A549 (cell line): Measurements from ENCODE around the gene MRTO4. TPM values are rescaled to one million over a fixed set of nuclear protein-coding genes. Genes with fewer than 3 reads are reported as not detected.
"Not testable (repeated sequence)": the region's sequence is repeated elsewhere in the genome, so short reads cannot be mapped to it uniquely, and the experiment has no call there.

Experiments used
- ATAC-seq, 2 experiments: fragments of 200-7000 bp in 1 of 2; fragments of >200 bp in 1 of 2; cut with Nextera tagmentation in 1 of 2; cut with Tn5 transposase in 1 of 2; 3 replicates each; pipeline versions ENCODE4 v1.8.0 to v1.9.1; 2018 to 2020; ENCODE audit warnings: mild to moderate bottlenecking in 1 of 2, moderate library complexity in 1 of 2
- CTCF ChIA-PET: fragments of 300-600 bp; sonication (Branson Sonifier 250); formaldehyde crosslinking; extraction: SDS; loops from one replicate; lab custom pipeline; 2021; ENCODE audit warnings: antibody characterized with exemption, inconsistent platforms; lab: Yijun Ruan, JAX
- POLR2A ChIA-PET: fragments of 350-600 bp; formaldehyde crosslinking; extraction: SDS; loops from one replicate; lab custom pipeline; 2021; ENCODE audit warnings: antibody characterized with exemption, inconsistent platforms; lab: Yijun Ruan, JAX
- DNase-seq, 2 experiments: peaks; one replicate each; pipeline versions ENCODE4 v3.0.0 to v3.0.0-alpha.2; 2011 to 2016; ENCODE audit warnings: low read depth in 1 of 2, low spot score in 1 of 2
- FAIRE-seq: peaks from 2 replicates; lab custom pipeline; 2011; peaks lifted over from hg19 to GRCh38; lab: Jason Lieb, UNC
- H3K27ac ChIP-seq, 2 experiments: fragments of >200 bp; sonication (Bioruptor Twin); formaldehyde crosslinking; 3 replicates each; pipeline ENCODE4 v1.5.1; 2016 to 2017
- H3K4me1 ChIP-seq: fragments of >200 bp; sonication (Bioruptor Twin); formaldehyde crosslinking; 3 replicates; pipeline ENCODE4 v1.6.1; 2016
- H3K4me2 ChIP-seq: fragments of >200 bp; sonication (Bioruptor Twin); formaldehyde crosslinking; 3 replicates; pipeline ENCODE4 v1.6.1; 2016
- H3K4me3 ChIP-seq: fragments of >200 bp; sonication (Bioruptor Twin); formaldehyde crosslinking; 3 replicates; pipeline ENCODE4 v1.5.1; 2016
- H3K9me3 ChIP-seq: fragments of >200 bp; sonication (Bioruptor Twin); formaldehyde crosslinking; 3 replicates; pipeline ENCODE4 v1.6.1; 2016
- ATOH8 ChIP-seq: fragments of 250-450 bp; sonication (Bioruptor Pico); IDR thresholded peaks from 2 replicates; pipeline ENCODE4 v1.5.0; 2020; ENCODE audit warnings: low read depth, mild to moderate bottlenecking, moderate library complexity
- CEBPB ChIP-seq, 2 experiments: fragments of >200 bp in 1 of 2; sonication (Bioruptor Twin) in 1 of 2; formaldehyde crosslinking in 1 of 2; IDR thresholded peaks; 2 replicates each; pipeline ENCODE4 v1.6.1; 2012 to 2016
- CHD2 ChIP-seq: fragments of 150-350 bp; IDR thresholded peaks from 2 replicates; pipeline ENCODE4 v1.6.1; 2014; ENCODE audit warnings: low read length; ENCODE audit not compliant: partially characterized antibody
- CHD4 ChIP-seq: fragments of 200-600 bp; sonication (generic); IDR thresholded peaks from 2 replicates; pipeline ENCODE4 v1.6.1; 2016; ENCODE audit warnings: antibody characterized with exemption, mild to moderate bottlenecking, borderline replicate concordance
- EHF ChIP-seq: fragments of 250-450 bp; sonication (Bioruptor Pico); IDR thresholded peaks from 2 replicates; pipeline ENCODE4 v1.5.0; 2020; ENCODE audit warnings: mild to moderate bottlenecking
- FOSL2 ChIP-seq, 2 experiments: fragments of 450-650 bp in 1 of 2; fragments of >200 bp in 1 of 2; sonication (Bioruptor Twin) in 1 of 2; formaldehyde crosslinking; IDR thresholded peaks; 2 replicates each; pipeline versions ENCODE4 v1.5.0 to v1.6.1; 2016 to 2020; ENCODE audit warnings: mild to moderate bottlenecking in 1 of 2, moderate library complexity in 1 of 2
- GATA3 ChIP-seq: IDR thresholded peaks from 2 replicates; pipeline ENCODE4 v1.6.1; 2012; ENCODE audit warnings: borderline replicate concordance
- JUNB ChIP-seq: fragments of >200 bp; sonication (Bioruptor Twin); formaldehyde crosslinking; IDR thresholded peaks from 2 replicates; pipeline ENCODE4 v1.6.1; 2016
- KDM5A ChIP-seq: fragments of 200-600 bp; sonication (generic); IDR thresholded peaks from 2 replicates; pipeline ENCODE4 v1.6.1; 2016; ENCODE audit warnings: antibody characterized with exemption, mild to moderate bottlenecking
- NPAS2 ChIP-seq: fragments of 250-450 bp; sonication (Bioruptor Pico); IDR thresholded peaks from 2 replicates; pipeline ENCODE4 v1.8.0; 2022; ENCODE audit warnings: mild to moderate bottlenecking, moderate library complexity, borderline replicate concordance
- POLR2AphosphoS2 ChIP-seq: conservative IDR thresholded peaks from 2 replicates; pipeline ENCODE4 v1.6.1; 2012; ENCODE audit warnings: low read length, improper control_type of control experiment, inconsistent platforms
- RAD21 ChIP-seq, 2 experiments: fragments of >200 bp in 1 of 2; sonication (Bioruptor Twin) in 1 of 2; formaldehyde crosslinking in 1 of 2; IDR thresholded peaks in 1 of 2; conservative IDR thresholded peaks in 1 of 2; 2 replicates in 1 of 2; 3 replicates in 1 of 2; pipeline ENCODE4 v1.6.1; 2012 to 2018; ENCODE audit warnings: inconsistent platforms in 1 of 2
- RARB ChIP-seq: fragments of 250-450 bp; sonication (Bioruptor Pico); IDR thresholded peaks from 2 replicates; pipeline ENCODE4 v1.8.0; 2021; ENCODE audit warnings: mild to moderate bottlenecking, moderate library complexity
- RNF2 ChIP-seq: fragments of 200-600 bp; sonication (generic); IDR thresholded peaks from 2 replicates; pipeline ENCODE4 v1.6.1; 2016; ENCODE audit warnings: low read depth, mild to moderate bottlenecking, antibody characterized with exemption, moderate library complexity, borderline replicate concordance
- SMC3 ChIP-seq: fragments of >200 bp; sonication (Bioruptor Twin); formaldehyde crosslinking; IDR thresholded peaks from 3 replicates; pipeline ENCODE4 v1.6.1; 2018; ENCODE audit warnings: inconsistent platforms
- ZNF302 ChIP-seq: fragments of 250-450 bp; sonication (Bioruptor Pico); IDR thresholded peaks from 2 replicates; pipeline ENCODE4 v1.9.0; 2021; ENCODE audit warnings: inconsistent platforms, mild to moderate bottlenecking, moderate library complexity
- WGBS: methylation state at CpG from one replicate; pipeline ENCODE4 v1.1.6; 2017; ENCODE audit errors: missing lambda C conversion rate; 5-methylcytosine and 5-hydroxymethylcytosine counted together
- polyA plus RNA-seq, 4 experiments: library from polyadenylated mRNA; depleted of rRNA in 3 of 4; stranded (reverse); fragments of >200 nt; fragmentation: RNase III in 1 of 4; extraction: RNeasy Plus Mini Kit Qiagen cat#74134 plus additional on column Dnase treatment in 1 of 4; gene quantifications; 2 replicates in 3 of 4; 3 replicates in 1 of 4; pipeline ENCODE4 v1.2.3, GENCODE V29; 2011 to 2017
- TF ChIP-seq, protein P1 (sequence below): IDR thresholded peaks from 2 replicates; pipeline ENCODE4 v1.6.1; 2012
- TF ChIP-seq, protein P2 (sequence below): fragments of 200-600 bp; sonication (generic); IDR thresholded peaks from 2 replicates; pipeline ENCODE4 v1.6.1; 2016; ENCODE audit warnings: antibody characterized with exemption, mild to moderate bottlenecking, moderate library complexity
- TF ChIP-seq, protein P3 (sequence below): fragments of >200 bp; sonication (Bioruptor Twin); formaldehyde crosslinking; IDR thresholded peaks from 3 replicates; pipeline ENCODE4 v1.6.1; 2016
- TF ChIP-seq, protein P4 (sequence below): fragments of 450-650 bp; IDR thresholded peaks from 2 replicates; pipeline ENCODE4 v1.6.1; 2014; ENCODE audit warnings: antibody characterized with exemption

MRTO4 gene
- polyA plus RNA-seq, 2 of the 4 experiments (the other 2 are of a cell fraction), result 61.7 to 66.4 TPM

- no peak for TF ChIP-seq SMC3
- TF ChIP-seq CHD4, result no peak
Measured at GRCh38 chr1:19255288-19255687, 3.7 kb downstream of the MRTO4 start (continued).

GRCh38 chr1:19256301-19256700, 4.7 kb downstream of the MRTO4 start:
- FAIRE-seq, ATAC-seq, H3K9me3 ChIP-seq, H3K4me3 ChIP-seq, H3K27ac ChIP-seq, DNase-seq, POLR2A ChIA-PET, H3K4me2 ChIP-seq: not testable (repeated sequence)
- H3K4me1 ChIP-seq, result peaks cover 16% of the 10 kb centered on the region; the same call in 2 of the 3 replicates
- WGBS, result 88% methylated on average over 5 of the region's 5 CpGs
- CTCF ChIA-PET, result interaction anchor here (0.8 to 2.4 kb wide), 3 partner anchors 11 to 53 kb away, joined by 3 to 12 read pairs (median 3); no protein-coding TSS in a partner anchor

DNA sequence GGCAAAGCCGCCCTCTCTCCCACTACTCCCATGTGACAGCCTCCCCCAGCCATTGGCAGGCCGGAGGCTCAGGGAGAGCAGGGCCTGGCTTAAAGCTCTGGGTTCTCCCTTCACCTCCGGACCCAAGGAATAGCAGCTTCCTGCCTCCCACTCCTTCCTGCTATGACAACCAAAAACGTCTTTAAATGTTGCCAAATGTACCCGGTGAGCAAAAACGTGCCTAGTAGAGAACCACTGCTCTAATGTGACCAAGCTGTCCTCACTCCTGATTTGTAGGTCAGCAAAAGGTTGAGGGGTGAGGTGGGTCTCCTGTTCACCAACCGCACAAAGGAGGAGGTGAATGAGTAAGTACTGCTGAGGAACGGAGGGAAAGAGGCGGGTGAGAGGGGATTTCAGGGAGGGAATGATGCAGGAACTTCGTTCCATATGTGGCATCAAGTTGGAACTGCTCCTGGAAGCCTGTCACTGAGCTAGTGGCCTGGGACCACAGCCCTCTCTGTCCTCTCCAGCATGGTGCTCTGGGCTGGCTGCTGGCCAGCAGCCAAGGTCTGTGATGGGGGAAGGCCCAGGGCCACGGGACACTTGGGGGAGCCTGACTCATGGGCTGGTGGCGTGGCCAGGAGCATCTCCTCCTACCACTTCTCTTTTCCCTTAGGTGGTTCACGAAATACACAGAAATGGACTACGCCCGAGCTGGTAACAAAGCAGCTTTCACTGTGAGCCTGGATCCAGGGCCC, 5.7 kb downstream of the MRTO4 start:
- WGBS, result 71% methylated on average over 12 of the region's 15 CpGs
- H3K27ac ChIP-seq, result no peak overlapping the region
- no peak for ATAC-seq
- no peak for TF ChIP-seq ATOH8 (CRISPR knock-in tag)
- no peak for TF ChIP-seq EHF (CRISPR knock-in tag)
- no peak for TF ChIP-seq CEBPB (IDR thresholded peaks at IDR 0.05)
- TF ChIP-seq, protein P1, sequence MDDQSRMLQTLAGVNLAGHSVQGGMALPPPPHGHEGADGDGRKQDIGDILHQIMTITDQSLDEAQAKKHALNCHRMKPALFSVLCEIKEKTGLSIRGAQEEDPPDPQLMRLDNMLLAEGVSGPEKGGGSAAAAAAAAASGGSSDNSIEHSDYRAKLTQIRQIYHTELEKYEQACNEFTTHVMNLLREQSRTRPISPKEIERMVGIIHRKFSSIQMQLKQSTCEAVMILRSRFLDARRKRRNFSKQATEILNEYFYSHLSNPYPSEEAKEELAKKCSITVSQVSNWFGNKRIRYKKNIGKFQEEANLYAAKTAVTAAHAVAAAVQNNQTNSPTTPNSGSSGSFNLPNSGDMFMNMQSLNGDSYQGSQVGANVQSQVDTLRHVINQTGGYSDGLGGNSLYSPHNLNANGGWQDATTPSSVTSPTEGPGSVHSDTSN, result no peak
- TF ChIP-seq ZNF302 (CRISPR knock-in tag), result no peak
- no peak for TF ChIP-seq JUNB
- TF ChIP-seq KDM5A, result no peak
- TF ChIP-seq NPAS2 (CRISPR knock-in tag), result no peak
- no peak for TF ChIP-seq CHD2
- TF ChIP-seq SMC3, result no peak
- no peak for TF ChIP-seq FOSL2 (IDR thresholded peaks at IDR 0.05)
- no peak for TF ChIP-seq FOSL2 (CRISPR knock-in tag; IDR thresholded peaks at IDR 0.05)
- TF ChIP-seq RAD21 (conservative IDR thresholded peaks at IDR 0.05 in 1 of 2, IDR thresholded peaks at IDR 0.05 in 1 of 2), result no peak
- H3K4me3 ChIP-seq, result no peak overlapping the region
- no peaks in the 10 kb centered on the region for H3K9me3 ChIP-seq
- ChIA-PET POLR2A (no interaction called here), CTCF (interaction anchor here (0.6 to 2.4 kb wide), 3 partner anchors 16 to 144 kb away, joined by 3 to 12 read pairs (median 5); no protein-coding TSS in a partner anchor)
- no peak for FAIRE-seq
- no peak for DNase-seq
- H3K4me2 ChIP-seq, result no peak overlapping the region
- H3K4me1 ChIP-seq, result peaks cover 16% of the 10 kb centered on the region; the same call in 2 of the 3 replicates

GRCh38 chr1:19258353-19258752, 6.7 kb downstream of the MRTO4 start:
- Histone ChIP-seq H3K4me1 (peaks cover 9% of the 10 kb centered on the region; the same call in 2 of the 3 replicates), H3K4me2 (no peak overlapping the region), H3K9me3 (no peaks in the 10 kb centered on the region)
- TF ChIP-seq JUNB (no peak), RAD21 (conservative IDR thresholded peaks at IDR 0.05 in 1 of 2, IDR thresholded peaks at IDR 0.05 in 1 of 2) (no peak), GATA3 (no peak), RARB (CRISPR knock-in tag) (no peak), RNF2 (no peak), POLR2AphosphoS2 (no peak)
- TF ChIP-seq, protein P2, sequence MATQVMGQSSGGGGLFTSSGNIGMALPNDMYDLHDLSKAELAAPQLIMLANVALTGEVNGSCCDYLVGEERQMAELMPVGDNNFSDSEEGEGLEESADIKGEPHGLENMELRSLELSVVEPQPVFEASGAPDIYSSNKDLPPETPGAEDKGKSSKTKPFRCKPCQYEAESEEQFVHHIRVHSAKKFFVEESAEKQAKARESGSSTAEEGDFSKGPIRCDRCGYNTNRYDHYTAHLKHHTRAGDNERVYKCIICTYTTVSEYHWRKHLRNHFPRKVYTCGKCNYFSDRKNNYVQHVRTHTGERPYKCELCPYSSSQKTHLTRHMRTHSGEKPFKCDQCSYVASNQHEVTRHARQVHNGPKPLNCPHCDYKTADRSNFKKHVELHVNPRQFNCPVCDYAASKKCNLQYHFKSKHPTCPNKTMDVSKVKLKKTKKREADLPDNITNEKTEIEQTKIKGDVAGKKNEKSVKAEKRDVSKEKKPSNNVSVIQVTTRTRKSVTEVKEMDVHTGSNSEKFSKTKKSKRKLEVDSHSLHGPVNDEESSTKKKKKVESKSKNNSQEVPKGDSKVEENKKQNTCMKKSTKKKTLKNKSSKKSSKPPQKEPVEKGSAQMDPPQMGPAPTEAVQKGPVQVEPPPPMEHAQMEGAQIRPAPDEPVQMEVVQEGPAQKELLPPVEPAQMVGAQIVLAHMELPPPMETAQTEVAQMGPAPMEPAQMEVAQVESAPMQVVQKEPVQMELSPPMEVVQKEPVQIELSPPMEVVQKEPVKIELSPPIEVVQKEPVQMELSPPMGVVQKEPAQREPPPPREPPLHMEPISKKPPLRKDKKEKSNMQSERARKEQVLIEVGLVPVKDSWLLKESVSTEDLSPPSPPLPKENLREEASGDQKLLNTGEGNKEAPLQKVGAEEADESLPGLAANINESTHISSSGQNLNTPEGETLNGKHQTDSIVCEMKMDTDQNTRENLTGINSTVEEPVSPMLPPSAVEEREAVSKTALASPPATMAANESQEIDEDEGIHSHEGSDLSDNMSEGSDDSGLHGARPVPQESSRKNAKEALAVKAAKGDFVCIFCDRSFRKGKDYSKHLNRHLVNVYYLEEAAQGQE, result no peak
- TF ChIP-seq, protein P3, sequence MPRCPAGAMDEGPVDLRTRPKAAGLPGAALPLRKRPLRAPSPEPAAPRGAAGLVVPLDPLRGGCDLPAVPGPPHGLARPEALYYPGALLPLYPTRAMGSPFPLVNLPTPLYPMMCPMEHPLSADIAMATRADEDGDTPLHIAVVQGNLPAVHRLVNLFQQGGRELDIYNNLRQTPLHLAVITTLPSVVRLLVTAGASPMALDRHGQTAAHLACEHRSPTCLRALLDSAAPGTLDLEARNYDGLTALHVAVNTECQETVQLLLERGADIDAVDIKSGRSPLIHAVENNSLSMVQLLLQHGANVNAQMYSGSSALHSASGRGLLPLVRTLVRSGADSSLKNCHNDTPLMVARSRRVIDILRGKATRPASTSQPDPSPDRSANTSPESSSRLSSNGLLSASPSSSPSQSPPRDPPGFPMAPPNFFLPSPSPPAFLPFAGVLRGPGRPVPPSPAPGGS, result no peak
- TF ChIP-seq, protein P4, sequence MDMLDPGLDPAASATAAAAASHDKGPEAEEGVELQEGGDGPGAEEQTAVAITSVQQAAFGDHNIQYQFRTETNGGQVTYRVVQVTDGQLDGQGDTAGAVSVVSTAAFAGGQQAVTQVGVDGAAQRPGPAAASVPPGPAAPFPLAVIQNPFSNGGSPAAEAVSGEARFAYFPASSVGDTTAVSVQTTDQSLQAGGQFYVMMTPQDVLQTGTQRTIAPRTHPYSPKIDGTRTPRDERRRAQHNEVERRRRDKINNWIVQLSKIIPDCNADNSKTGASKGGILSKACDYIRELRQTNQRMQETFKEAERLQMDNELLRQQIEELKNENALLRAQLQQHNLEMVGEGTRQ, result no peak
- TF ChIP-seq, all 56 proteins: peak for 0
- ChIA-PET POLR2A (no interaction called here), CTCF (interaction anchor here (1.2 kb wide), 1 partner anchor 22 kb away, joined by 5 read pairs; no protein-coding TSS in a partner anchor)
- Histone ChIP-seq H3K27ac (no peak overlapping the region), H3K4me3 (no peak overlapping the region)
- ATAC-seq (no peak), DNase-seq (no peak), FAIRE-seq (no peak)
- 97% methylated on average over 10 of the region's 10 CpGs for WGBS
